HPDE6-E6E7 (cell line): ENCODE results near the gene GHR.

Experiments used
- DNase-seq: peaks from one replicate; pipeline ENCODE4 v3.0.0; 2011; ENCODE audit warnings: missing footprints; ENCODE audit errors: extremely low spot score

The GHR gene

DNA sequence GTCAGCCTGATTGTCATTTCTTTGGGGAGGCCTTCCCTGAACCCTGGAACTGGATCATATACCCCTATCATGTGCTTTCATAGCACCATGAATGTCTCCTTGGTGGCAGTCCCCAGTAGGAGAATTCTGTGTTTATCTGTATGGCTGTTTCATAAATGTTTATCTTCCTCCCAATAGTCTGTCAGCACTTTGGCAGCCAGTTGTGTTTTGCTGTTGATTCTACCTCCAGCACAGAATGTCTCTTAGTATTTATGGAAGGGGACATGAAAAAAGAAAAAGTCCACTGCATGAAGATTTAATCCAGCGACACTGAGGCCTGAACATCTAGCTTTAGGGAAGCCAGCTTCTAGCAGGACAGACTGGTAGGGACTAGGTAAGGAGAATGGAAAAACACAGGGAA, 38.3 kb downstream of the GHR start:
- DNase-seq, result no peak

DNA sequence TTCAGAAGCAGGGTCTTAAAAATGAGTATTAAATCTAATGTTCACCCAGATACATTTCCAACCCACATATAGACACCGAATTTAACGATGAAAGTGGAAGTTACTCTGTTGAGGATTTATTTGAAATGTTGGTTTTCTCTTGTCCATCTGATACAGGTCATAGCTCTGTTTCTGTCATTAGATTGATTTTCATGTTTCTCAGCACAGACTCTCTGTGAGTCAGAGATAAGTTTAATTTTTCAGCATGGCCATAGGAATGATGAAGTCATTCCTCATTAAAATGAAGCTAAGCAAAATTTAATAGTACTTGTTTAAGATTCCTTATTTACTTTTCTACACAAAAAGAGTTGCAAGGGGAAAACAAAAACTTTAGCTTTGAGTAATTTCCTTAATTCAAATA, 38.8 kb downstream of the GHR start:
- no peak for DNase-seq

DNA sequence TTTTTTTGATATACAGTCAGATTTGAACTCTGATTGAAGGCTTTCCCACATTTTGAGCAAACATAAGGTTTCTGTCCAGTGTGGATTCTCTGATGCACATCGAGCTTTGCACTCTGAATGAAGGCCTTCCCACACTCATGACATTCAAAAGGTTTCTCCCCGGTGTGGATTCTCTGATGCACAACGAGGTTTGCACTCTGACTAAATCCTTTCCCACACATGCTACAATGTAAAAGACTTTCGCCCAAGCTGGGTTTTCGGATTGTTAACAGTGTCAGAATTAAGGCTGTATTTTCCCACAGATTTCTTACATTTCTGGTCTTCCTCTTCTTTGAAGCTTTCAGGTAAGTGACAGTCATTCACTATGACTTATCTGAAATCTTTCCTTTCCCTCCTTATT, 44.3 kb downstream of the GHR start:
- DNase-seq, result no peak

DNA sequence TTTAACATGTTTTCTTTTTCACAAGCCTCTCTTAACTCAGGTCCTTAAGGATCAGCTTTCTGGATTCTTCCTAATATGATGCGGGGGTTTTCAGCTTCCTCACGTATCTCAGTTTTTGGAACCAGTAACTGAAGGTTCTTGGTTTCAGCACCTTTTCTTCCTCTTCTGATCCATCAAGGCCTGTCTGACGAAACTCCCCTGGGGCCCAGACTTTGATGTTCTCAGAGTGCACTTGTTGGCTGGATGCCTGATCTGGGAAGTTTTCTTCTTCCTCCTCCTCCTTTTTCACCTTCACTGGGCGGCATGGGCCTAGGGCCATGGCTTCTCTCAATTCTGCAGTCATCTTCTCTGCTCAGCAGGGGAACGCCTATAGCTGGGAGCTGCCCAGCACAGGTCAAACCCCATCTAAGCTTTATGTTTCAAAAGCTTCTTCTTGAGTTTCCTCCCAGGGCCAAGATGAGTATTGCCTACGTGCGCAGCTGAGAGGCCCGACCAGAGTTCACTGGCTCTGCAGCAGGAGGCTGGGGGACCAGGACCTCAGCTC, 44.8 kb downstream of the GHR start:
- no peak for DNase-seq

DNA sequence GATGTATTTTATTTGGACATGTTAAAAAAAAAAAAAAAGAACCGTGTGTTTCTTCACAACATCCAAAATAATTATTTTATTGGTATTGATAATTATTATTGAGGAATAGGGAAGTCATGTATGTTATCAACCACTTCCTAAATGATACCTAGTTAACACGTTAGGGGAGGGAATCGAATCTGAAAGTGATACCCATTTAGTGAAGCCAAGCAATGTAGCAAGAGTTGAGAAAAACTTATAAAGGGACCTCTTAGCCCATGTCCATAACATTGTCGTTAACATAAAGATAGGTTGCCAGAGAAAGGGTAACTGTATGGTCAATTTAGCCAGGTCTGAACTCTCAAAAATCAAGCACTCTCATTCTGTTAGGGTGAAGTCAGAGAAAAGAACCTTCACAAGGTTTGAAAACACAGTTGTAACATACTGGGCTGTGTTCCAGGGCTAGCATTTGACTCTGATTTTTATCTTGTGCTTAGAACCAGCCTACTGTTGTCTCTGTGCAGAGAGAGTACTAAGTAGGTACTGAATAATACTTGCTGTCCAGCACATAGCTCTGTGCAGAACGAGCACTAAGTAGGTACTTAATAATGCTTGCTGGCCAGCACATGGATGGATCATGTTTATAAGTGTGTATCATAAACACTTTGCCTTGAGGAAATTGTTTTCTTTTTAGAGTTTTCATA, 60.4 kb downstream of the GHR start:
- no peak for DNase-seq

DNA sequence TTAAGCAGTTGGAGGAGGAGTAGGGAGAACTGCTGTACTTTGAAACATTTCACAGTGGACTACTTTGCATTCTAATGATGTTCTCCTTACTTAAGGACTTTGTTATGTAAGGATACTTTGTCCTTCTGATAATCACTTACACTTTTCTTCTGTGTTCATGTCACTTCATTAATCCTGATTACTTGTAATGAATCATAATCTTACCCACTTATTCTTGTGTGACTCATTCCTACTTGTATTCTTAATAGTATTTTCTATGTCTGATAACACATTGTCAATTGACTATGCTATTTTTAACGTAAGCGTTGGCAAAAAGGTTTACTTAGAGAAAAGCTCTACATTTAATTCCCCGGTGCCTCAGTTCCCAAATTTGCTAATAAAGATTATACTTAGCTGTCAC, 63.8 kb downstream of the GHR start:
- no peak for DNase-seq

DNA sequence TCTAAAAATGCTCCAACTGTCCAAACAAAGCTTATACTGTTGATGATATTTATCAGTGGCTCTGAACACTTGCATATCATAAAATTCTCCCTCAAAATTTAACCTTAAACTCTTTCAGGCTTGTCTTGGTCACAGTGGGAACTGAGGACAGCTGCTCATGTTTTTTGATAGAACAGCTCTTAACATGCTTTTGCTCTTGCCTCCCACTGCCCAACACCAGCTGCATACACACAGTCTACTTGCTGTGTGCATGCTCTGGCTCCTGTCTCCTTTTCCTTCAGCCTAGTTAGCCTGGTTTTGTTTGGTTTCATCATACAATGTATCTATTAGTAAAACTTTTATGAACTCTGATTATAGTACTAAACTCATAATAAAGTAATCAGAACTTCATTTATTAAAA, 64.6 kb downstream of the GHR start:
- DNase-seq, result no peak

DNA sequence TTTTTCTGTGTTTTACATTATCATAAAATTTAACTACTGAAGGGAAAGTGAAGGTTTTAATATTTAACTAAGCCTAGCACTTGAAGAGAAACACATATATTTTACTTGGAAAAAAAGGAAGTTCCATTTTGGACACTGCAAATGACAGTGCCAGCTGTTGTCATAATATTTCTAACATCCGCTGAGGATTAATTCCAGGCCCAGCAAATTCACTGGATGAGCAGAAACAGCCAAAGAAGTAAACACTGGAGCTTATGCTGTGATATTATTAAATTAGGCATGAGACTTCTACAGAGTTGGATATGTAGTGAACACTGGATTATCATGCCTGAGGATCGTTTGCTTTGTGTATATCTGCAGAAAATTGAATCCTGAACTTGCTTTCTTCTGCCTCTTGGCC, 67.6 kb downstream of the GHR start:
- DNase-seq, result no peak

DNA sequence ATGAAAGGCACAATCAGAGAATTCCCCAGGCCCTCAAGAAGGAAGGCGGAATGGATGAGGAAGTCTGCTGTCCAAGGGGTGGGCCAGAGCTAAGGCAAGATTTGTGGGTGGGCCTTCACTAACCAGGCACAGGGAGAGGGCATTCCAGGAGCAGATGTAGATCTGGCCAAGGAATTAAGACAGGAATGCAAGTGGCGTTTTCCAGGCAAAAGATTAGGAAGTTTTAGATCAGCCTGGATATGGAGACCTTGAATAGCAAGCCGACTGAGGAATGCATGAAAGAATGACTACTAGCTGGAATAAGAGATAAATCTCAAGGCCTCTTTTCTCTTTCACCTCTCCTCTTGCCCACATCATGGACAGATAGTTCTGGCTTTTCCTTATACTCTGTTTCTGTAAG, 68.5 kb downstream of the GHR start:
- DNase-seq, result no peak

DNA sequence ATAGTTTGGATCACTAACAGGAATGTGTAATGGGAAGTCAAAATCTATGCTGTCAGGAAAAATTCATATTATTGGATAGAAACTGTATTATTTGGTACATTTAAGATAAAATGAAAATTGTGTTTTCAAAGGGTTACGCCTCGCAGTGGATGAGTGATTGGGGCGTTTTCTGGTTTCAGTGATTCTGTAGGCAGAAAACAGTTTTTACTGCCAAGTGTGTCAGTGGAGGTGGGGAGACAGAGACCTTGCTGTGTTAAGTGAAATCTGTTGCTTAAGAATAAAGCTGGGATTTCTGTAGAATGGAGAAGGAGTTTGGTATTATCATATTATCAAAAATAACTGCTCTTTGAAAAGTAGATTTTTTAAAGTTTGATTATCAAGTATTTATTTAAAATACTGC, 69.7 kb downstream of the GHR start:
- no peak for DNase-seq

DNA sequence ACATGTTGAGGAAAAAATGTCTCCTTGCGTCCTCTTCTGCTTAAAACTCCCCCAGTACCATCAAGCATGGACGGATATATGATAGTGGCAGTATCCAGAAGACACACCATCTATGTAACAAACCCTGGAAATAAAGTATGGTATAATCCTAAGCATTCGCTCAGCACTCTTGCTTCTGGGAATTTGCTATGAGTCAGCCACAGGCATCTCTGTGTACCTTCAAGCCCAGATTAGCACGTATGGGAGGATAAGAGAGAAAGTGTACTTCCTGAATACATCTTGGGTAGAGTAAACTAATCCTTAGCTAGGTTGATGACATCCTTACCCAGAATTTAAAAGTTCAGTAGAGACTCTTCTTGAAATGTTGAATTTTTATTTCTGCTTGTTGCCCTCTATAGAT, 71.2 kb downstream of the GHR start:
- DNase-seq, result no peak

DNA sequence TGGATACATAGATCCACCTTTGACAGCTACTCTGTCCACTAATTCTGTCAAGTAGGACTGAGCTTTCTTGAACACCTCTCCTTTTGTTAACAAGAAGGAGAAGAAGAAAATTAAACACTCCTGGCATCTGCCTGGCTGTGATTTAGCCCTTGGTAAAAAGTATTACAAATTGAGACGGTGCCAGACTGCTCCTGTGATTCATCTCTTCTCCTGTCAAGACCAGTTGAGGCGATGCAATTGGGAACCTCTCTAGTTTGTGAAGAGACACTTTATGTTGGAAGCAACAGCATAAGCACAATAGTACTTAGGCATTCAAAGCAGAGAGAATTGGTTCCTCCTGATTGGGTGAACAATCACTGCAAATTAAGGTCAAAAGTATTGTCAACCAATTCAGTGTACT, 72.7 kb downstream of the GHR start:
- no peak for DNase-seq

DNA sequence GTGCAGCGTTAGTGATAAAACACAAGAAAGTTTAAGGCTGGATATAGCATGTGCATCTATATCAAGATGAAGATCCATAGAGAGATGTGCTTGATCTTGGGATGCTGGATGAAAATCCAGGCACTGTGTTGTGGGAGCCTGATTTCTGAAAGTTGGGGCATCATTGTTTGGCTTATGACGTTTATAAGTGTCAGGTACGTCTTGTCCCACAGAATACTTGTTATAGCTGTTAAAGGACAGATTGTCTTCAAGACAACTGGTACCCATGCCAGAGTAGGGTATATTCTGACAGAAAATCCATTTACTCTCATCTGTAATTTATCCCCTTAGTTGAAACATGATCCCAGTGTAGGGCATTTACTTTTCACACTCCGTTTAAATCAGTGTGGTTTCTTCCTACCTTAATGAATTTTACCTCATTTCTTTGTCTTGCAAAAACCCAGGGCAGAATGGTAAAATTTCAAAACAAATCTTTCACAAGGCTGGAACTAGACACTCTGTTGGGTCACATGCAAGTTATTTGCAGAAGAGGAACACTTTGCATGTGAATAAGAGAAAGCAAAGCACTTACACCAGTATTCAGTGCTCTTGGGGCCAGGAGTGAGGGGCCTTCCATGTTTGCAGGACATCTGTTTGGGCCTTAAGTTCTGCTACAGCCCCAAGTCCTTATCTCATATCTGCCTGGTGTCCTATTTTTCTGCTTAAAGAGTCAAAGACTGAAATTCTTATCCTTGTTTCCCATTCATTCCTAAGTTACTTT, 73.3 kb downstream of the GHR start:
- no peak for DNase-seq

DNA sequence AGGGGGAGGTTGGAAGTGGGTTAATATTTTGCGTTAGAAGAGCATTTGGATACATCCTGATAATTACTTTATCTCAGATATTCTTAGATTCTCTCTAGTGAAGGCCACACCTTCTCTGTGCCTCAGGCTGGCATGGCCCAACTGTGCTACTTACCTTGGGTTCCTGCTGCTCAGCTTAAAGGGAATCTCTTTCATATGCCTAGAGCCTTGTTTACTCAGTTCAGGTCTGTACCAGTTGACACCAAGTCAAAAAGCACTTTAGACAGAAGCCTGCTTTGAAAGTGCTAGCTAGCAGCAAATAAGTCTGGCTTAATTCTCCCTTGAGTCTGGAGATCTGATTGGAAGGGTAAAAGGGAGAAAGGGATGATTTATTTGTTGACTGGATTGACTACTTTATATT, 74.8 kb downstream of the GHR start:
- no peak for DNase-seq

DNA sequence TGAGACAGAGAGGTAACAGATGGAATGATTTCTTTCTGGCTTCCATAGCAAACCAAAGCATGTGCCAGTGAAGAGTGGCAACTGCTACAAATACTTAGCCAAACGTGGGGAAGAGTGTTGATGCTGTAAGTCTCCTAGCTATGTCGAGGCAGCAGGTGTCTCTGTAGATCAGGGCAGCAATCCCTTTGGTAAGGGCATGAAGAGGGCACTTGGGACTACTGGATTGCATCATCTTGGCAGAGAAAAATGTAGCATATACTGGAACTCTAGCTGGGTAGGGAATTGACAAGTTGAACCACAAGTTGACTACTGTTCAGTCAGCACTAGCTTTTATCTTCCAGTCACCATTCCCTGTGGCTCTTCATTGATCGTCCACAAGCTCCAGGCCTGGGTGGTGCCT, 75.8 kb downstream of the GHR start:
- DNase-seq, result no peak

DNA sequence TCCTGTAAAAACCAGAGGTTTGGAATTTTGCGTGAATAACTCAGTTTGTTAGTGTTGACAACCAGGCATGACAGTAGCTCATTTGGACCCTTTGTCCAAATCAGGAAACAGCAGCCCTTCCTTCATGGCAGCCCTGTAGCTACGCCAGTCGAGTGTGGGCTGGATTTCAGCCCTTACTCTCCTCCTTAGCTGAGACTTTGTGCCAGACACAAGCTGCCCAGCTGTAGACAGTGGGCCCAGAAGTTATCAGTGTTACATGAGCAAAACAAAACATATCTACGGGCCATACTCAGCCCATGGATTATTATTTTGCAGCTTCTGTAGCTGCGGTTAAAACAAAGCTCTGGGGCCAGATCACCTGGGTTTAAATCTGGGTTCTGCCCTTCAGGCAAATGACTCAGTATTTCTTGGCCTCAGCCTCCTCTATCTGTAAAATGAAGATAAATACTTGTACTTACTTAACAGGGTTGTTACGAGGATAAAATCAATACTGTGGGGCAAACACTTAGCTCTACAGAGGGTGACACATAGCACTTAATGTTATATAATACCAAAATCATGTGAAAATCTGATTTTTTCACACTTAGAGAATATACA, 76.9 kb downstream of the GHR start:
- no peak for DNase-seq

DNA sequence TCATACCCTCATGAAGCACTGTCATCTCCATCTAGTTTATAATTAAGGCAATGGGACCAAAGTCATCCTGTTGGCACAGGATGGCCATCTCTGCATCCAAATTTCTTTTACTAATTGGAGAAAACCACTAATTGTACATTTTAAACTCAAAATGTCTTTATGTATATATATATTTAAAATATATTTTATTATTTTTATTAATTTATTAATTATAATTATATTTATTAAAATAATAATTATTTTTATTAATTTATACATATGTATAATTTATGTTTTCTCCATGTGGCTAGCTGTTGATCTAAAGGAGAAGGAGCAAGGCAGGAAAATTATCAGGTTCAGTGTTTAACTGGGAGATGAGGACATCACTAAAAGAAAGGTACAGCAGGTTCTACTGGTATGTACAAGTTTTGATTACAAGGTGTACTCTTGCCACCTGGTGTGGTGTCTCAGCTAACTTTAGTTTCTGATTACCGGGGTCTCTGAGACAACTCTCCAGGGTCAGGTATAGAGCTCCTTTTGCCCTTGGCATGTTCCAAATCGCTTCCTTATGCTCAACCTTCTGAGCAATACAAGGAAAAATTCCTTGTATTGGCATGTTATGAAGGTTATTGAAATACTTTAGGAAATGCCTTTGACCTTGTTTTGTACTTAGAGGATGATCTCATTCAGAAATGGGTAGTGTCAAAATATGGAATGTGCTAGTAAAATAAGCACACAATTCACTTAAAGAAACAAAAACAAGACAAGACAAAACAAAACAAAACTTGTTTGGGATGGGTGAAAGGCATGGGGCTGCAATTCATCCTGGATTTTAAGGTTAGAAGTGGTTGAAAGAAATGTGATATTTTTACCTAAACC, 79.6 kb downstream of the GHR start:
- DNase-seq, result no peak

DNA sequence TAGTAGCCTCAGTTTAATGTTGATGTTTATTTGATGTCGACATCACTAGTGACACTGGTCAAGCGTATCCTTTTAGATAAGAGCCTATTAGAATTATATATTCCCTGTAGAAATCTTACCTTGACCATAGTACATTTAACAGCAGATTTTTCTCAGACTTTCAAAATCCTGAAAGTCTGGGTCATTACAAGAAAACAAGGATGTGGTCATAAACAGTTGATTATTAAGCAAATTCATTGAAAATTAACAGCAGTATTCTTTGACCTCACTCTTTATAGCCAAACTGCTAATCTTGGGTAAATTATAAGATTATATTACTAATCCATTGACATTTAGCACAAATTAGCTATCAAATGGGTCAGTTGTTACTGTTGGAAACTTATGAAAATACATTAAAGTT, 83.4 kb downstream of the GHR start:
- no peak for DNase-seq

DNA sequence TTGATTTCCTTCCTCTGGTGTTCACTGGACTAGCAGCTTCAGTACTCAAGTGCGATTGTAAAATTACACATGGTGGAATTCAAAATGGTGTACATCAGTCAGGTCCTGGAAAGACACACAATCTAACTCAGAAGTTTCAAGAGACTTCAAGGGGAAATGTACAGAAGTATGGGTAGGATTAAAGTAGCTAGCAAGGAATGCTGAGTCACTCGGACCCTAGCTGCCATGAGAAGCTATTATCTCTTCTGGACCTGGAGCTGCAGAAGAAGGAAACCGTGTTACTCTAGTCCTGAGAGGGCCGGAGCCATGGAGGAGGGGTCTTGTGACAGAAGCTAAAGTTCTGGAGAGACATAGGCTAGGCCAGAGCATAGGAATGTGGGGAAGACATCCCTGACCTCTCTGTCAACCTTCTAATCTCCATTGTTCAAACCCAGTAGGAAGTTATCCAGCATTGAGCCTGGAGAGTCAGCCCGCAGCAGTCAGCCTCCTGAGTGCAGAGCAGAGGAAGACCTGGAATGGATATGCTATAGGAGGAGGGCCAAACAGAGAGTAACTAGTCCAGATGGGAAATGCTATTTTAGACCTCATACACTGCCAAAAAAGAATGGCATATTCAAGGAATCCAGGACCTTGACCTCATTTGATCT, 84.3 kb downstream of the GHR start:
- no peak for DNase-seq

DNA sequence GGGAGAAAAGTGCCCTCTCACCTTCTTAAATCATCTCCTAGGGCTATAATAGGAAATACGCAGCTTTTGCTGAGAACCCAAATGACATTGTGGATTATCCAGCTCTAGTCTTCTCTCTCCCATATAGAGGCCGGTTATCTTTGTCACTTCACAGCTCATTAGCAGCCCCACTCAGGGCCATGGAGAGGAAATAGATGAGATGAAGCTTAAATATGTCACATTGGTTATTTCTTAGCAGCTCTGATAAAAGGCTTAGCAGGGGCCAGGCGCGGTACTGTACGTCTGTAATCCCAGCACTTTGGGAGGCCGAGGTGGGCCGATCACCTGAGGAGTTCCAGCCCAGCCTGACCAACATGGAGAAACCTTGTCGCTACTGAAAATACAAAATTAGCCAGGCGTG, 90.0 kb downstream of the GHR start:
- no peak for DNase-seq

DNA sequence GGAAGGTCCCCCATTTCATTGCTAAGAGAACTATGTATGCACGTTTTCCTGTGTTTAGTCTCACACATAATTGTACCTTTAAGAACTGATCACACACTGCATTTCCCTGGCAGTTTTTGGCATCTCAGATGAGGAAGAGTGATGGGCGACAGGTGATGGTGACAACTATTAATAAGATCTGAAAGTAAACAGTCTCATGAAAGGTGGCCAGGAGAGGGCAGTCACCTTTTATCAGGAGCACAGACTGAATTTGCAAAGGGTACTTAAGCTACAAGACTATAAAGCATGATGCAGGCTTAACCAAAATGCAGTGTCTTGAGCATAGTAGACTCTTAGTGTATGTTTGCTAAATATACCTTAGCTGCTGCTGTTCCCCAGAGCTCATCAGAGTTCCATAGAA, 91.5 kb downstream of the GHR start:
- no peak for DNase-seq

DNA sequence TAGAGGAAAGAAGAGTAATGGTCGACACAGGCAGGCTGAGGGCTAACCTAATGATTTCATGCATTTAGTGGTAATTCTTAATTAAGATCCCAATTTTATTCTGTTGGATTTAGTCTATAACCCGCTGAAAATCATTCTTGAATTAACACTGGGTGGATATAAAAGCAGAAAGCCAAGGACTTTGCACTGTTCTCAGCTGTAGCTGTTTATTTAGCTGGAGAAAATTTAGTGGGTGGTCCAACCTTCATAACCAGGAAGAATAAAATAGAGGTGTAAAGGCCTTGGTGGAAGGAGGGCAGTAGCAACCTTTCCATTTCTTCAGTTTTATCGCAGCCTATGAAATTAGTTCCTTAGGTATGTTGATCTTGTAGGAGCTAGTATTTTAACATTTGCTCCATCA, 92.3 kb downstream of the GHR start:
- DNase-seq, result no peak
